Prostate gland (tissue), 2 donors: ENCODE measurements around the gene FRMD4B. TPM values are rescaled to one million over a fixed set of nuclear protein-coding genes. Genes with fewer than 3 reads are reported as not detected.

Source experiments
- DNase-seq: peaks from one replicate; pipeline ENCODE4 v3.0.0-alpha.2; 2019; ENCODE audit warnings: low spot score
- H3K27ac ChIP-seq, 2 donors: fragments of 200-600 bp; sonication (generic); 2 replicates each; pipeline ENCODE4 v1.5.1; 2017 to 2019
- H3K27me3 ChIP-seq: fragments of 200-600 bp; sonication (generic); replicated peaks from 2 replicates; pipeline ENCODE4 v1.5.1; 2019; ENCODE audit not compliant: insufficient read depth
- H3K36me3 ChIP-seq, 2 donors: fragments of 200-600 bp; sonication (generic); 1 replicate in 1 of 2; 2 replicates in 1 of 2; pipeline versions ENCODE4 v1.5.1 to v1.8.1; 2017 to 2019
- H3K4me1 ChIP-seq: fragments of 200-600 bp; sonication (generic); replicated peaks from 2 replicates; pipeline ENCODE4 v1.5.1; 2019
- H3K4me3 ChIP-seq, 2 donors: fragments of 200-600 bp; sonication (generic); 2 replicates each; pipeline ENCODE4 v1.5.1; 2017 to 2019
- H3K9me3 ChIP-seq: fragments of 200-600 bp; sonication (generic); 2 replicates; pipeline ENCODE4 v1.5.1; 2017
- CTCF ChIP-seq, 4 experiments: fragments of 200-600 bp in 2 of 4; fragments of 450-650 bp in 2 of 4; sonication (generic) in 2 of 4; IDR thresholded peaks; 1 replicate in 3 of 4; 2 replicates in 1 of 4; pipeline ENCODE4 v1.5.1; 2016 to 2019; ENCODE audit warnings: antibody characterized with exemption in 4 of 4, mild to moderate bottlenecking in 2 of 4, moderate library complexity in 2 of 4
- POLR2A ChIP-seq: fragments of 450-650 bp; IDR thresholded peaks from one replicate; pipeline ENCODE4 v1.6.1; 2016; ENCODE audit warnings: antibody characterized with exemption, mild to moderate bottlenecking
- POLR2AphosphoS5 ChIP-seq: sonication (generic); formaldehyde crosslinking; IDR thresholded peaks from one replicate; pipeline ENCODE4 v1.6.1; 2017; ENCODE audit warnings: antibody characterized with exemption
- WGBS: methylation state at CpG from one replicate; pipeline ENCODE4 v1.1.5; 2018; 5-methylcytosine and 5-hydroxymethylcytosine counted together
- intact Hi-C: fragments of 100-400 bp; cut with DNase I; formaldehyde crosslinking; loops from one replicate; pipeline ENCODE4 v1.14.2; 2022
- total RNA-seq, 2 donors: library from RNA; depleted of rRNA; stranded (reverse); fragments of >200 nt; gene quantifications; one replicate each; pipeline ENCODE4 v1.1.0, GENCODE V29; 2016

The FRMD4B gene
- total RNA-seq, 2 donors from 2014 or later, result 31.0 to 41.4 TPM

- H3K4me3 ChIP-seq, result no peak overlapping the region
- intact Hi-C loops, result no loop called here
- H3K36me3 ChIP-seq, result no peaks in the 10 kb centered on the region
- no peak for DNase-seq
- no peaks in the 10 kb centered on the region for H3K4me1 ChIP-seq
- WGBS, result 96% methylated on average over 9 of the region's 9 CpGs
- TF ChIP-seq POLR2AphosphoS5 (no peak), CTCF (IDR thresholded peaks at IDR 0.05) (no peak)
- H3K27me3 ChIP-seq, result no peaks in the 10 kb centered on the region
- H3K9me3 ChIP-seq, result no peaks in the 10 kb centered on the region
- H3K27ac ChIP-seq, result no peak overlapping the region
Observed at GRCh38 chr3:69259125-69259524, 126.8 kb downstream of the FRMD4B start.

GRCh38 chr3:69255928-69256327 is 130.0 kb downstream of the FRMD4B start:
- no peak for TF ChIP-seq POLR2AphosphoS5
- no peak for TF ChIP-seq CTCF (IDR thresholded peaks at IDR 0.05)
- TF ChIP-seq POLR2A, result no peak
- 60% methylated on average over 3 of the region's 3 CpGs for WGBS
- H3K27me3 ChIP-seq, result no peaks in the 10 kb centered on the region
- no peak overlapping the region for H3K4me3 ChIP-seq
- H3K36me3 ChIP-seq, result no peaks in the 10 kb centered on the region
- intact Hi-C loops, result no loop called here
- H3K27ac ChIP-seq, result no peak overlapping the region
- no peaks in the 10 kb centered on the region for H3K4me1 ChIP-seq
- no peaks in the 10 kb centered on the region for H3K9me3 ChIP-seq
- DNase-seq, result no peak

- no peaks in the 10 kb centered on the region for H3K4me1 ChIP-seq
- WGBS, result 99% methylated on average over 4 of the region's 4 CpGs
- intact Hi-C loops, result no loop called here
- no peak for DNase-seq
- no peak overlapping the region for H3K4me3 ChIP-seq
- no peaks in the 10 kb centered on the region for H3K9me3 ChIP-seq
- H3K27ac ChIP-seq, result no peak overlapping the region
- TF ChIP-seq CTCF (IDR thresholded peaks at IDR 0.05), result no peak
- no peak for TF ChIP-seq POLR2AphosphoS5
- no peak for TF ChIP-seq POLR2A
- H3K36me3 ChIP-seq, result no peaks in the 10 kb centered on the region
- no peaks in the 10 kb centered on the region for H3K27me3 ChIP-seq
Observed at GRCh38 chr3:69254351-69254750, 131.5 kb downstream of the FRMD4B start.

GRCh38 chr3:69252631-69253030 is 133.3 kb downstream of the FRMD4B start:
- Histone ChIP-seq H3K9me3 (no peaks in the 10 kb centered on the region), H3K4me3 (no peak overlapping the region), H3K27ac (no peak overlapping the region), H3K27me3 (no peaks in the 10 kb centered on the region), H3K36me3 (no peaks in the 10 kb centered on the region), H3K4me1 (no peaks in the 10 kb centered on the region)
- intact Hi-C loops, result no loop called here
- DNase-seq, result no peak
- TF ChIP-seq POLR2A (no peak), CTCF (IDR thresholded peaks at IDR 0.05) (no peak), POLR2AphosphoS5 (no peak)
- WGBS, result 78% methylated on average over 4 of the region's 4 CpGs

- intact Hi-C loops, result no loop called here
- no peak overlapping the region for H3K4me3 ChIP-seq
- no peaks in the 10 kb centered on the region for H3K9me3 ChIP-seq
- H3K4me1 ChIP-seq, result no peaks in the 10 kb centered on the region
- TF ChIP-seq CTCF (IDR thresholded peaks at IDR 0.05), result no peak
- no peak for TF ChIP-seq POLR2A
- no peak for TF ChIP-seq POLR2AphosphoS5
- H3K36me3 ChIP-seq, result no peaks in the 10 kb centered on the region
- H3K27ac ChIP-seq, result no peak overlapping the region
- WGBS, result 67% methylated on average over 4 of the region's 4 CpGs
- H3K27me3 ChIP-seq, result no peaks in the 10 kb centered on the region
- no peak for DNase-seq
Observed at GRCh38 chr3:69252141-69252540, 133.7 kb downstream of the FRMD4B start.
